Coronary artery (tissue), 2 donors: ENCODE data around the gene TIMP3.

Source experiments
- DNase-seq: peaks from one replicate; pipeline ENCODE4 v3.0.0-alpha.2; 2017; ENCODE audit warnings: low spot score
- H3K27ac ChIP-seq, 2 donors: fragments of 200-600 bp; sonication (generic); one replicate each; pipeline ENCODE4 v1.5.1; 2016 to 2019
- H3K4me3 ChIP-seq: fragments of 200-600 bp; sonication (generic); 2 replicates; pipeline ENCODE4 v1.5.1; 2016; ENCODE audit warnings: mild to moderate bottlenecking, moderate library complexity
- TF ChIP-seq, protein P1 (sequence below): fragments of 200-600 bp; sonication (generic); IDR thresholded peaks from one replicate; pipeline ENCODE4 v1.5.1; 2019; ENCODE audit warnings: antibody characterized with exemption

The TIMP3 gene

DNA sequence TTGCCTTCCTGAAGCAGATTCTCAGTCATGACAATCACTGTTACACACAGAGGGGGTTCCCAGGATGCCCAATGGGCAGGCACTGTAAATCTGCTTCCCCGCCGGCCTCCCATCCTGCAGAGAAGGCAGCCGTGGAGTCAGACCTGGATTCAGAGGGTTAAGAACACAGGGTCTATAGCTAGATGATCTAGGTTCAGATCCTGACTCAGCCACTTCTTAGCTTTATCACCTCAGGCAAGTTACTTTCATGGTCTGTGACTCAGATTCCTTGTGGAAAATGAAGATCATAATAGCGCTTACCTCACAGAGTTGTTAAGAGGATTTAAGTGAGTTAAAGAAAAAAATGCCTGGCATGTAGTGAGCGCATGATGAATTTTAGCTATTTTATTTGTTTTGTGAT, 95.9 kb downstream of the TIMP3 start:
- DNase-seq, result no peak
- Histone ChIP-seq H3K4me3 (no peak overlapping the region), H3K27ac (no peak overlapping the region)
- TF ChIP-seq, protein P1, sequence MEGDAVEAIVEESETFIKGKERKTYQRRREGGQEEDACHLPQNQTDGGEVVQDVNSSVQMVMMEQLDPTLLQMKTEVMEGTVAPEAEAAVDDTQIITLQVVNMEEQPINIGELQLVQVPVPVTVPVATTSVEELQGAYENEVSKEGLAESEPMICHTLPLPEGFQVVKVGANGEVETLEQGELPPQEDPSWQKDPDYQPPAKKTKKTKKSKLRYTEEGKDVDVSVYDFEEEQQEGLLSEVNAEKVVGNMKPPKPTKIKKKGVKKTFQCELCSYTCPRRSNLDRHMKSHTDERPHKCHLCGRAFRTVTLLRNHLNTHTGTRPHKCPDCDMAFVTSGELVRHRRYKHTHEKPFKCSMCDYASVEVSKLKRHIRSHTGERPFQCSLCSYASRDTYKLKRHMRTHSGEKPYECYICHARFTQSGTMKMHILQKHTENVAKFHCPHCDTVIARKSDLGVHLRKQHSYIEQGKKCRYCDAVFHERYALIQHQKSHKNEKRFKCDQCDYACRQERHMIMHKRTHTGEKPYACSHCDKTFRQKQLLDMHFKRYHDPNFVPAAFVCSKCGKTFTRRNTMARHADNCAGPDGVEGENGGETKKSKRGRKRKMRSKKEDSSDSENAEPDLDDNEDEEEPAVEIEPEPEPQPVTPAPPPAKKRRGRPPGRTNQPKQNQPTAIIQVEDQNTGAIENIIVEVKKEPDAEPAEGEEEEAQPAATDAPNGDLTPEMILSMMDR, result no peak

DNA sequence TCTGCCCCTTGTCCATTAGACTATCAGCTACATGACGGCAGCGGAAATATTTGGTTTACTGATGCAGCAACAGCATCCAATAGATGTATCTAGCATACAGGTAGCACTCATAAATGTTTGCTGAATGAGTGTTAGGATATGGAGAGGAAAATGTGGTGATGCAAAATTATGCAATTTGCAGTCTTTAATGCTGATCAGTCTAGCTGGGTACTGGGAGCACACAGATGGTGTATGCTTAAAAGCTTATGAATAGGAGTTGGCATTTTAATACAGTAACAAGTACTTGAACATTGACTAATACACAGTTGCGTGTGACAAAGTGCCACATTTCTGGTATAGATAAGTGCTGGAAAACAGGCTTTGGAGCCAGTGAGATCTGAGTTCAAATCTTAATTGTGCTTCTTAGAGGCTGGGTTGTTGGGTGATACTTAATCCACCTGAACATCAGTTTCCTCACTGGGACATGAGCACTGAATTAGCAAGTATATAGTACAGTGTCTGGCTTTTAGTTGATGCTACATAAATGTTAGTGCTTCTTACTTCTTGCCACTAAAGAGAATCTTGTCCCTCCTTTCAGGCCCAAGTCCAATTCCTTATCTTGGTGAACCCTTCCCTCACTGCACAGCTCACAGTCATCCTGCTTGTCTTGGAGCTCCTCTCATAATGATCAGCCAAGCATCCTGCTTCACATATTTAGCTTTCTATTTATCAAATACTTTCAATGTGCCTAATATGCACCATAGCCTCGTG, 99.6 kb downstream of the TIMP3 start:
- TF ChIP-seq, protein P1, result no peak
- H3K4me3 ChIP-seq, result no peak overlapping the region
- no peak for DNase-seq
- H3K27ac ChIP-seq, result no peak overlapping the region

DNA sequence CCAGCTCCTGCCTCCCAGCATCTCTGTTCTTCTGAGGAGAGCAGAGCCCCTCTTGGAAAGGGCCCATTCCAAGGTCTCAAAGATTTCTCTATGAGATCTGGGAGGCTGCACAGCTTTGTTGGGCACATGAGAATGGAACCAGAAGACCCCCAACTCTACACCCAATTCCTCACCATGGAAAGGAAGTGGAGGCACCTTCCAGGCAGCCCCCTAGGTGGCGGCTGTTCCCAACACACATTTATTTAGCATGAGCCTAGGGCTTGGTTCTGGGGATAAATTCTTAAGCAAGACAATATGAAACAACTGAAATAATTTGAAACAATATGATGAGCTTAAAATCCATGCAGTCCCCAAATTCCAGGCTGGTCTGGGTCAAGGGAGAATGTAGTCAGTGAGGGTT, 100.4 kb downstream of the TIMP3 start:
- H3K27ac ChIP-seq, result no peak overlapping the region
- TF ChIP-seq, protein P1, result no peak
- no peak overlapping the region for H3K4me3 ChIP-seq
- DNase-seq, result no peak

DNA sequence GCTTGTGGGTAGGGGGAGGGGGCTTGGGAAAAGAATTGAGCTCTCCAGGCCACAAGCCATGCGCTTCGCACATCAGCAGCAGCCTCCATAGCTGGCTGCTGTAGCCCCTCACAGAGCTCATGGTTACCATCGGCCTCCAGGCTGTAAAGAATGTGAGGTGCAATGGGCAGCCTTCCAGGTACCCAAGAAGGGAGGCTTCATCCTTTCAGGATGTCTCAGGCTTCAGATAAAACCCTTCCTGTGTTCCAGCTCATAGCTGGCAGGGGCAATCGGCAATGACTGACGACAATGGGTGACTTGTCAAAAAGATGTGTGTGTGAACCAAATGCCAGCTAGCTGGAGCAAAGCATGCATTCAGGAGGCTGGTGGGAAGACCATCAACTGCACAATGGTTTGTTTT, 102.0 kb downstream of the TIMP3 start:
- DNase-seq, result no peak
- Histone ChIP-seq H3K27ac (no peak overlapping the region), H3K4me3 (no peak overlapping the region)
- TF ChIP-seq, protein P1, result no peak

DNA sequence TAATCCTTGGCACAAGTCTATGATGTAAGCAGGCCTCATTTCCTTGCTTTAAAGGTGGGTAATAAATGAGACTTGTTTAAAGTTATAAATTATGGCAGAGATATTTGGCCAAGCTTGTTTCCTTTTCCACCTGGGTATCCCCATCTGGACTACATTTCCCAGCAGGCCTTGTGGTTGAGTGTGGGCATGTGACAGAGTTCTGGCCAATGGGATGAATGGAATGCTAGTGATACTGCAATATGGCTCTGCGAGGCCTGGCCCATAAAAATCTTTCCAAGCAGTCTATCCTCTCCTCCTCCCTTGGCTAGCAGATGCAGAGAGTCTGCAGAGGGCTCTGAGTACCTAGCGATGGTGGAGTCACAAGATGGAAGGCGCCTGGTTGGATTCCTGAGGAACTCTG, 102.5 kb downstream of the TIMP3 start:
- DNase-seq, result no peak
- no peak overlapping the region for H3K4me3 ChIP-seq
- TF ChIP-seq, protein P1, result no peak

DNA sequence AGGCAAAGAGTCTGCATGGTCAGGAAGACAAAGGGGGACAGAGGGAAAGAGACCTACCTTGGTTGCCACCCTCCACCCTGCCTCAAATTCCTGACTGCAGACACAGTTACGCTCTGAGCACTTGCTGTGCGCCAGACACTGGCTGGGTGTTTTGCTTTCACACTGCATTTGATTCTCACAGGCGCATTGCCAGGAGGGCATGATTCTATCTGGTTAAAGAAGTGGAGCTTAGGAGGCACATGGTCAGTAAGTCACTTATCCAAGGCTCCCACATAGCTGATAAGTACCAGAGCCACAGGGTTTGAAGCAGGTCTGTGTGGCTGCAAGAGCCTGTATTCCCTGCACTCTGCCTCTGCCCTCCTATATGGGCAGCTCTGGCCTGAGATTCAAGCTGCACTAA, 103.9 kb downstream of the TIMP3 start:
- Histone ChIP-seq H3K27ac (no peak overlapping the region), H3K4me3 (no peak overlapping the region)
- TF ChIP-seq, protein P1, result no peak
- no peak for DNase-seq

More for the DNA sequence above, 102.5 kb downstream of the TIMP3 start:
- no peak overlapping the region for H3K27ac ChIP-seq
